Measurements from ENCODE around the gene KCNN1.

- TF ChIP-seq HDAC2 (IDR thresholded peaks at IDR 0.05), result no peak
- no peak for TF ChIP-seq CTCF (IDR thresholded peaks at IDR 0.05 in 2 of 3, conservative IDR thresholded peaks at IDR 0.05 in 1 of 3; ENCODE audit: insufficient read depth in 2 of 3, low read depth in 1 of 3, low read length in 3 of 3)
- no peak for TF ChIP-seq POLR2A (conservative IDR thresholded peaks at IDR 0.05)
- no peak for TF ChIP-seq SP1 (CRISPR knock-in tag; IDR thresholded peaks at IDR 0.05)
- TF ChIP-seq KDM1A (IDR thresholded peaks at IDR 0.05), result no peak
- no peak for TF ChIP-seq SRF (CRISPR knock-in tag; IDR thresholded peaks at IDR 0.05)
Measured at GRCh38 chr19:17966550-17967256, at the start of gene KCNN1.

Data from K562 (cell line).